GM19025 (cell line): ENCODE data around the gene ZDHHC1.

Experiments used
- ATAC-seq: cut with Tn5 transposase; IDR thresholded peaks from one replicate; pipeline ENCODE4 v1.9.1; 2021; ENCODE audit warnings: mild to moderate bottlenecking, low read depth, moderate library complexity; ENCODE audit not compliant: unreplicated experiment

ZDHHC1 gene

DNA sequence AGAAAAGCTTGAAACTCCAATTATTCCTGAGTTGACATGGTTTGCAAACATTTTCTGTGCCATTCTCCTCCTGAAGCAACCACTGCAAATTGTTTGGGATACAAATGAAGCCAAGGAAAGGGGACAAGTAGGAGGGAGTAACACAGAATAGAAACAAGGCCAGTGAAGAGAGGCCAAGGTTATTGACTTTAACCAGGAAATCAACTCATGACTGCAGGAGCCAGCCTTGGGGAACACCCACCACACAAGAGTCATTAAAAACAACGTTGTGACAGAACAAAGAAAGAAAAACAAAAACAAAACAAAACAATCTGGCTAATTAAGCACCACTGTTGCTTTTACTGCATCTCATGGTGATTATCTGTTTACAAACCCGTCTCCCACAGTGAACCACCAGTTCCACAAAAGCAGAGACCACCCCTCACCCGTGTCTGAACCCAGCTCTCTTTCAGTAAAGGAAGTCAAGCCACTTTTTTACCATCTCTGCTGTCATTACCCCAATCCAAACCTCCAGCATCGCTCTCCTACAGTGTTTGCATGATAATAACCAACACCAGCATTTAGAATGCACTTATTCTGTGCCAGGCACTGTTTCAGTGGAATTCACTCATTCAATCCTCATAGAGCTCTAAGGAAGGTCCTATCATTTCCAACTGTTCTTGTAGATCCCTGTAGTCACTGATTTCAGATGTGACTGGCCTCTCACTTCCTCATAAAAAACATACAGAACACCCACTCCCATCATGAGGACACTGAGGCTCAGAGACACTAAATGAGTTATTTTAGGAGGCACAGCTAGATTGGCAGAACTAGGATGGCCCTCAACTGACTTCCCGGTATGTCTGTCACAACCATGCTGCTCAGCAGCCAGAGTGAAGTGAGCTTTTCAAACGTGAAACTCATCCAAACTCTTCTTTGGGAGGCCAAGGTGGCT is 2.0 kb downstream of the ZDHHC1 start:
- no peak for ATAC-seq

DNA sequence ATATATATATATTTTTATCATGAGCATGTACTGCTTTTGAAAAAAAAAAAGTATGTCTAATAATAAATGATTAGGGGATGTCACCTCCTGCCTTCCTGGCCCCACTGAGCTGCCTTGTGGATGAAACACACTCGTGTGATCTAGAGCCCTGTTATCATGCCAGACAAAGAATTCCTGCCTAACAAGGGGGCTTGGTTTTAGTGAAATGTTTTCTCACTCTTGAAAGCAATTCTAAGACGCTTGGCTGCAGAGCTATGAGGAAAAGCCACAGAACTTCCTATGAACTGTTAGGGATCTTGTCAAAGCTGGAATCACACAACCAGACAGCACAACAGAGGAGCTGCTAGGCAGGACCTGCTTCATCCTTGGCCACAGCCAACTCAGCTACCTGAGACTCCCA is 4.0 kb downstream of the ZDHHC1 start:
- no peak for ATAC-seq

DNA sequence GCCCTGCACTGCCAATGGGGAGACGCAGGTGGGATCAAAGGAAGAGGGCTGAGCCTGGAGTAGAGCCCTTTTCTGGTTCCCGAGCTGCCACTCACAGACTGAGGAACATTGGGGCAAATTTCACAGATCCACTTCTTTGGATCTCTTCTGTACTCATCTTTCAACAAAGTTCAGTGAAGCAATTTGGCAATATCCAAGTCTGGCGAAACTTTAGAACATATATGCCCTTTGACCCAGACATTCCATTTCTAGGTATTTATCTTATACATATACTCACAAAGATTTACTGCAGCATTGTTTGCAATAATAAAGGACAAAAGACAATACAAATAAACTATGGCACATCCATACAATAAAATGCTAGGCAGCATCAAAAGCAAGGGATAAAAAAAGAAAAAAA is 4.9 kb downstream of the ZDHHC1 start:
- ATAC-seq: no peak

DNA sequence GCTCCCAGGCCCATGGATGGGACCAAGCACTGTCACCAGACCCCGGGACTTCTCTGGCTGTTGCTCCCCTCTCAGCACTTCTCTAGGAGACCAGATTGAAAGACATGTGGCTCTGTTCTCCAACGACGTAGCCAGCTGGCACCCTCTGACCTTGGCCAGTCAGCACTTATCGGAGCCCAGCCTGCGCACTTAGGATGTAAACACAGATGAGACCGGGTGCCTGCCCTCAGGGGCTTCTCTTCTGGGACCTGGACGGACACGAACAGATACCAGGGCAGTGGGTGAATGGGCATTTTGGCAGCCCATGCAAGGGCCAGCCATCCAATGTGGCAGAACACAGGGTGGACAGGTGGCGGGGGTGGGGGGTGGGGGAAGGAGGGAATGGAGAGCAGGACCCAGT is 6.6 kb downstream of the ZDHHC1 start:
- no peak for ATAC-seq

GRCh38 chr16:67407788-67408452 is 8.4 kb downstream of the ZDHHC1 start:
- no peak for ATAC-seq

DNA sequence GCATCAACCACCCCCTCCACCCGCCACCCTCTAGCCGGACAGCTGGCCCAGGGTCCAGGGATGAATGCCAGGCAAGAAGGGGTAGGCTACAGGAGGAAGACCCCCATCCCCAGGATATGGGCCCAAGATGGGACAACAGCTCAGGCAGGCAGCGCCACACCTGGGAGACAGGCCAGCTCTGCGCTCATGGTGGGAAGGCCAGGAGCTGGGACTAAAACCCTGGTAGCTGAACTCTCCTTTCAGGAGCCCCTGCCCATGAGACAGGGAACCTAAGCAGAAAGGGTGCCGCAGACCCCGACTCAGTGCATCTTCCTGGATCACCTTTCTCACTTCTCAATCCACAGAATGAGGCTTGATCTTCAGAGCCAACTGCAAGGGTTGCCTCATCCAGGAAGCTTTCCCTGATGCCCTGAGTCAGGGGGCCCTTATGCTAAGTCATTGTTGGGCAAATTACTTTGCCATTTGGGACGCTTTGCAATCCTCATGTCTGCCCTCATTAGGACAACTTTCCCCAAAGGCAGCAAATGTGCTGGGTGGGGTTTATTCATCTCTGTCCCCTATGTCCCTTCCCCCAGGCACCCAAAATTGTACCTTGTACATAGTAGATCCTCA is 9.0 kb downstream of the ZDHHC1 start:
- ATAC-seq: no peak

DNA sequence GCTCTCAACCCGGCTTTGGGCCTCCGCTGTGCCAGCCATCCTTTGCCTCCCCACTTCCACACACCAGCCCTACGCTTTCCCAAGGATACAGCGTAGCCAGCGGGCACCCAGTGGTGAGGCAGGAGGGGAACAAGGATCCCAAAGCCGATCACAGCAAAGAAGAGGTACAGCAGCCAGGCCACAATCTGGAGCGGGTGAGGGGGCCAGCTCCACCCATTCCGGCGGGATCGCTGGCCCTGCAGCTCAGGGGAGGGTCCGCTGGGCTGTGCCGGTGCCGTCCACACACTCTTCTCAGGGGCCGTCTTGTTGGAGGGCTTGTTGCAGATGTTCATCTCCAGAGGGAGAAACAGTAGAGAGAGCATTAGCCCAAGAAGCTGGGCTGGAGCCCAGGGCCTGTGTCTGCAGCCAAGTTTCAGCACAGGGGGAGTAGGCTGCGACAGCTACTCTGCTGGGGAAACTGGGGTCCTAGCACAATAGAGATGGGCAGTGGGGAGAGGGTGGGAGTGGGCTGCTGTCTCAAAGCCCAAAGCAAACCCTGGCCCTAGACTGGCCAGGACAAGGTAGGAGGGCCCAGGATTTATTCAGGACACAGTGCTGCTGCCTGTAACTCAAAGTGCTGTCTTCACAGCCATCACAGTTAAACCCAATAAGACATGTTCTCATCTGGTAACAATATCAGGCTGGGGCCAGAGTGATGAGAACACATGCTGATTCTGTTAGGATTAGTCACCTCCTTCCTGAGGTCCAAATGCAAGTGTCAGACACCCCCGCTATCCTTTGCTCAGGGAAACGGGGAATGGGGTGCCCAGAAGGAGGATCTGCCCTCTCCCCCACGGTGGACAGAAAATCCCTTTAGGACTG is 9.9 kb downstream of the ZDHHC1 start:
- no peak for ATAC-seq

DNA sequence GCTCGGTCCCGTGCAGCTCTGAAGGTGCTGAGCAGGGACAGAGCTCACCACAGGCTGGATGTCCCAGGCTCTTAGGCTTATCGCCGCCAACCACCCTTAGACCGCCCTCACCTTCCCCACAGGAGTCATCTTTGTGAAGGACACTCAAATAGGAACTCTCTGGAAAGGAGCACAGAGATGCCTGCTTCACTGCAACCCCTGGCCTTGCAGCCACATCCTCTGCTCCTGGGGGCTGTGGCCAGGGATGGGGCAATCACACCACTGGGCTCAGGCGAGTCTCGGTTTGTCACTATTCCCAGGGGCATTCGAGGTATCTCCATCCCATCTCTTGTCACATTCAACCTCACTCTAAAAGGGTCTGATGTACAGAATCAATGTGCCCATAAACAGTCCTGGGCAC is 10.9 kb downstream of the ZDHHC1 start:
- no peak for ATAC-seq

DNA sequence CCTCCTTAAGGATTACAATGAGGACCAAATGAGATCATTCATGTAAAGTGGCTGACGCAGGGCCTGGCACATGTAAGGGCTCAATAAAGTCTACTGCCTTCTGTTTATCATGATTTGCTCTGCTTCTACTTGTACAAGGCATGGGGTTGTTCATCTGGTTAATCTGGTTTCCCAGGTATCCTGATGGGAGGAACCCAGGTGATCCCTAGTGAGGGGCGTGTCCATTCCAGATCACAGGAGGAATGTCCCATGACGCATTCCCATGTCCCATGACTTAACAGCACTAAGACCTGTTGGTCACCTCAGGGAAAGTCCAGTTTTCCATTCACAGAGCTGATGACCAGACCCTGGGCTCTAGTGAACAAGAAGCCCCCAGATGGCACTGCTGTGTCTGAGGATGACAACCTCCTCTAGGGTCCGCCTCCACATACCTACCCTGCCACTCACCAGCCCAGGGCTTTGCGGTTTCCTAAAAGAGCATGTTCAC is 11.5 kb downstream of the ZDHHC1 start:
- ATAC-seq: no peak

DNA sequence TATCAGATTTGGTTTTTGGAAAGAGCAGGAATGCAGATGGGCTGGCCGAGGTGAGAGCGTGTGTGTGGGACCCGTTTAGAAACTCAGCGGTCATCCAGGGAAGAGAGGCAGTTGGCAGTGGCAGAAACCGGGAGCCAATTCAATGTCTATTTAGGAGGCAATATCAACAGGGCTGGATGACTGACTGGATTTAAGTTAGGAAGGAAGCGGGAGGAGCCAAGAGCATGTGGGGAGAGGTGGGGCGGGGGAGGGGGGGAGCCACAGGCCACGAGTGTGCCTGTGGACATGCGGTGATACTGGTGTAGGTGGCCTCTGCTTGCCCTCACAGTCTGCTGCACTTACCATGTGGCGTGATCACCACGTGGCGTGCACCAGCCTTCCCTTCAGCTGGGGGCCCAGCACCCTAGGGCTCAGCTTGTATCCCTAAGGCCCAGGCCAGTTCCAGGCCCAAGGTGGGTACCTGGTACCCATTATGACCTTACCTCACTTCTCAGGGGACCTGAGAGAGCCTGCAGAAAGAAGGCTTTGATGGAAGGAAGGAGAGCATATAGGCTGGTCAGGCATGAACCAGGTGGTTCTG is 12.2 kb downstream of the ZDHHC1 start:
- no peak for ATAC-seq

DNA sequence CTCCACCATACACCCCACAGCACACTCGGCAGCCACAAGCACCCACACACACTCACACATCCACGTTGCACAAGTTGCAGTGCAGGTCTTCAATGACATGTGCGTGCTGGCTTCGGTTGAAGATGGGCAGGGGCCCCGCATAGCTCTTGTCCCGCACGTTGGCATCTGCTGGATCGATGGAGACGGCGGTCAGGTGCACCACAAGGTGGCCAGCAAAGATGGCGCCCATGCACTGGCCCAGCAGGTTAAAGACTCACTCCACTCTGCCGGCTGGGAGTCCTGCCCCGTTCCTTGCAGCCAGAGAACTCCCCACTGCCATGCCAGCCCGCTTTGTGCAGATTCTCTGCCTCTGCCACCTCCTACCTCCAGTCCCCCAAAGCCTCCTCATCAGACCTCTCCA is 15.4 kb downstream of the ZDHHC1 start:
- ATAC-seq: no peak

GRCh38 chr16:67399749-67400704 is 16.2 kb downstream of the ZDHHC1 start:
- no peak for ATAC-seq

- no peak for ATAC-seq
Measured at GRCh38 chr16:67399218-67399733, 17.0 kb downstream of the ZDHHC1 start.

GRCh38 chr16:67398546-67399217 is 17.6 kb downstream of the ZDHHC1 start:
- no peak for ATAC-seq

DNA sequence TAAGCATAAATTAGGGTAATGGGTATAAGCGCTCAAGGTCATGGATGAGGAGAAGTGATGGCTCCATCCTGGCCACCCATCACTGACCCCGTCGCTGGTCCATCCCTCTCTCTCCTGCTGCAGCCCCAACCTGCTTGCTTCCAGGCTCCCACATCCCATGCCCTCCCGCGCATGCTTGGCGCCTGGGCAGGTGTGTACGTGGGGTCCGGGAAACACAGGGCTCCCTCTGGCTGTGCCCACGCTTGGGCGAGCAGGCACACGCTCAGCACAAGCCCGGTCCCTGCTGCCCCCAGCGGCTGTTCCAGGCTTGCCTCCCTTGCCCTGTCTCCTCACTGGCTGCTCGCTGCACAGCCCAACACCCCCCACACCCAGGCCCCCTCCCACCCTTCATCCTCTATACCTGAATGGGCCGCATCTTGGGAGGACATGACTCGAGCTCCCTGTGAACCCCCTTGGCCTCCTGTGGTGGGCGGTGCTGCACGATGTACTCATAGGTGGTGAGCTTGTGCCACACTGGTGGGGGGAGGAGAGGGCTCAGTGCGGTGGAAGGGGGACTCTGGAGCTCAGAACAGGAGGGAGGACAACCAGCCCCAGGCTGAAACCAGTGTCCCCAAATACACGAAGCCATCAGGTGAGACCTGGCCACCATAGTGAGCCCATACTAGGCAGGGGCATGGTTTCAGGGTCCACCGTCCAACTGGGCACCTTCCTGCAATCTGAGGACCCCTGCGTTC is 18.3 kb downstream of the ZDHHC1 start:
- no peak for ATAC-seq

DNA sequence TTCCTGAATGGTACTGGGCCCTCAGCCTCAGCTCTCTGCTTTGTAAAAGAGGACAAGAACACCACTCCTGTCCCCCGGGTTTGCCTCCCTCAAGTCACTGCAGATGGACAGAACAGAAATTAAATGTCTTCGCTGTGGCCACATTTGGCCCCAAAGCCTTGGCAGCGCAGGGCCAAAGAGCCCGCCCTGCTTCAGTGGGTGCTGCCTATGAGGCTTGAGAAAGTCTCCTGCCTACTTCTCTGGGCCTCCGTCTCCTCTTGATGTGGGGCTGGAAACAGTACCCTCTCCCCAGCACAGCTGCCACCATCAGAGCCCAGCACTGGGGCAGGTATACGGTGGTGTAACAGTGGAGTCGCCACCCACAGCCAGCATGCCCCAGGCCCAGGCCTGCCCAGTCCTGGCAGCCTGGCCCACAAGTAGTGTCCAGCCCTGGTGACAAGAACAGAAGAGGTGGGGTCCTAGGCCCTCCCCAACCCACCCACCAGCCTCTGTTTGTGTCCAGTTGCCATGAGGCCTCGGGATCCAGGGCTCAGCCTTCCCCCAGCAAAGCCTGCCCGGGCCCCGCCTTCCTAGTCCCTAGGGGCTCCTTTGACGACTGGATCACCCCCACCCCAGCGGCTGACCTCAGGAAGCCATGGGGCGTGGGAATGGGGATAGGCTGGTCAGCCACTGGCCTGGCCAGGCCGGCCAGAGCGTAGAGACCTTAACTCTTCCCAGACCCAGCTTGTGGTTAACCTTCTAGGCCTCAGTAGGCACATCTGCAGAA is 19.1 kb downstream of the ZDHHC1 start:
- no peak for ATAC-seq
